Stimulated activated CD4-positive, alpha-beta T cell treated with anti-CD3 and anti-CD28 coated beads, Interleukin-1b, Interleukin-23, amount 100 ng/mL, for 48 hours (primary cell): ENCODE measurements around the gene PREX1.

ENCODE experiments used
- DNase-seq: peaks from one replicate; pipeline ENCODE4 v3.0.0-alpha.2; 2020

The PREX1 gene

DNA sequence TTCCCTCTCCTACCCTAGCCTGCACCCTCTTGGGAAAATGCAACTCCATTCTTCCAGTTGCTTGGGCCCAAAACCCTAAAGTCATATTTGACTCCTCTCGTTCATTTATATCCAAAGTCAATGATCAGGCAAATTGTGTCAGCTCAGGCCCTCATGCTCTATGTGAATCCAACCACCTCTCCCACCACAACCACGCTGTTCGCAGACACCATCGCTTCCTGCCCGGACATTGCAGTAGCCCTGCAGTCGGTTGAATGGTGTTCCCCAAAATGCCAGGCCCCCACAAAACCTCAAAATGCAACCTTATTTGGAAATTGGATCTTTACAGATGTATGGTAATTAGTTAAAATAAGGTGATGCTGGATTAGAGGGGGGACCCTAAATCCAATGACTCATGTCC lies 98.3 kb downstream of the PREX1 start:
- no peak for DNase-seq

DNA sequence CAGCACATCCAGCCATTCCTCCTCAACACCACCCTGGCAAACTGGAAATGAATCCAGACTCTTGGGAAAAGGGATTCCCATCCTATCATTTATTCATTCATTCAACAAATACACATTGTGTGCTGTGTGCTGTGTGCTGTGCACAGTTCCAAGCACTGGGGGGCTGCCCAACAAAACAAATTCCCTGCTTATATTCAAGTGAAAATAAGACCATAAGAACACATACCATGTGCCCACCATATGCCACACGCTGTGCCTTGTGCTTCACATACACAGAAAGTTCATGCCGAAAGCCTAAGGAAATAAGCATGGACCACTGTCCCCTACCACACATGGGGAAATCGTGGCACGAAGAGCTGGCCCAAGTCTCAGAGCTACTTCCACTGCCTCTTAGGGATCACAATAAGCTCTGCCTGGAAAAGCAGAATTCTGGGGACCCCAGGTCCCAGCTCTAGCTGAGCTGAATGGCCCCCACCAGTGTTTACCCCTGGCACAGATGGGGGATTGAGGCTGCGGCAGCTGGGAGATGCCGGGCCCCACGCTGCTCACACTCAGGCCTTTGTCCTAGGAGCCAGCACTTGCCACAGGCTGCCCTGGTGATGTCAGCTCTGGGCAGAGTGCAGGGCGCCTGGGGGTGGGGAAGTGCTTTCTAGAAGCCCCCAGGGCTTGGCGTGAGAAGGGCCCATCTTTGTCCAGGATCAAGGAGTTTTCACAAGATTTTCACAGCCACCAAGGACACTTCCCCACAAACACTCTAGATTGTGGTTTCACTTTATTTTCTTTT lies 99.6 kb downstream of the PREX1 start:
- DNase-seq = no peak

DNA sequence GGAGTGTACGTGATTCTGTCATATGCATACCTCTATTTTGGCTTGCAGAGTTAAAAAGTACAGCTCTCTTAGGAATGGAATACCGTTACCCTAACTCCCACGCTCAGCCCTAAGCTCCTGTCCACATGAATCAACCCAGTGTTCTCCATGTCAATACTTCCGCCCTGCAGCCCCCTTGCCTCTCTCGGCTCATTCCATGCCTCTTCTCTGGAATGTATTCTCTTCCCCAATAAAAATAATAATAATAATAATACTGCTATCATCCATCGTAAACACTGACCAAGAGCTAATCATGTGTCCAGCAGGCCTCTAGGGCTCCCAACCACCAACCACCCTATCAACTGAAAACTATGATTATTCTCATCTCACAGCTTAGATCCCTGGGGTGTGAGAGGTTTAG lies 100.6 kb downstream of the PREX1 start:
- DNase-seq = no peak

DNA sequence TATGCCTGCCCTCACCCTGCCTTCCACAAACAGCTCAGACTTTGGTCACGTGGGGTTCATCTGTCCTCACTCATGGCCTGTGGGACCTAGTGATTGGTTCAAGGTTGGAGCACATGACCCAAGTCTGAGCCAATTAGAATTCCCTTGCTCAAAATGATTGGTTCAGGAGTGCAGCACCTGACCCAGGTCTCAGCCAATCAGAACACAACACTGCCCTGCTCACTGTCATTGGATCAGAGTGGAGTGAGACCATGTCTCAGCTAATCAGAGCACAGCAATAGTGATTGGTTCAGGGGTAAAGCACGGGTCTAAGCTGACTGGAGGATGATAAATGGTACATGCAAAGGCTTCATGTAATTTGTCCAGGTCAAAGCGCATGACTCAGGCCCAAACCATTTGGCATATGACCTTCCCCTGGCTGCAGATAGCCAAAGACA lies 102.2 kb downstream of the PREX1 start:
- DNase-seq = no peak

DNA sequence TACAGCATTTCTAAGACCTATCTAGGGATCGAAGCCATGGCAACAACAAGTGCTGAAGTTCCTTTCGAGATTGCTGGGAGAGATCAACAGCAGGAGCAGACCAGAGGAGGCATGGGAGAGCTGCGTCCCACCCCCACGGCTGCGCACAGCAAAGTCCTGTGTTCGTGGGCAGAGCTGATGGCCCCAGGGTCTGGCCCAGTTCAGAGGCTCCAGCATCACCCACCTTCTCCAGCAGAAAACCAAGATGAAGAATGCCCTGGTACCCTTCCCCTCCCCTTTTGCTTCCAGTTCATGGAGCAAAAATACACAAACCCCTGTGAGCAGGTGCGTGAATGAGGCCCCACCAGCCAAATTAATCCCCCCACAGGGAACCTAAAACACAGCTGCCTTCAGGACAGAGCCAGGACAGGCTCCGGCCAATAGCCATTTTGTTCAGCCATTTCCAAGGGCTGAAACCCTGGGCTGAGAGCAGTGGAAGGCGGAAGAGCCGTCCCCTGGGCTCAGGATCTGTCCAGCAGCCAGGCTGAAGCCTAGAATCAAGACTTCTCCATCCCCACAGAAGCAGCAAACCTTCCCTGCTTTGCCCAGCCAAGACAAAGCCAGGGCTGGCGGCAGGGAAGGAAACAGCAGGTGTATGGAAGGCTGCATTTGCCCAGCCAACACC lies 102.8 kb downstream of the PREX1 start:
- DNase-seq = no peak

DNA sequence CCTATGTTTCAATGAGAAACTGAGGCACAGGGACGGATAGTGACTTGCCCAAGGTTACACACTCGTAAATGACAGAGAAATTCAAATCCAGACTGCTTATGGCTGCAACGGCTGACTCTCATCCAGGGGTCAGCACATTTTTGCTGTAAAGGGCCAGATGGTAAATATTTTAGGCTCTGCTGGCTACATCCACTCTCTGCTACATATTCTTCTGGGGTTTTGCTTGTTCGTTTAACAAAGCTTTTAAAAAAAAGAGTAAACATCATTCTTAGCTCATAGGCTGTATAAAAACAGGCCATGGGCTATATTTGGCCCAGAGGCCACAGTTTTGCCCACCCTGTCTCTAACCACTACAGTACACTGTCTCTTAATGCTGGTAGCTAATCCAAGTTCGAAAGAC lies 103.4 kb downstream of the PREX1 start:
- no peak for DNase-seq

DNA sequence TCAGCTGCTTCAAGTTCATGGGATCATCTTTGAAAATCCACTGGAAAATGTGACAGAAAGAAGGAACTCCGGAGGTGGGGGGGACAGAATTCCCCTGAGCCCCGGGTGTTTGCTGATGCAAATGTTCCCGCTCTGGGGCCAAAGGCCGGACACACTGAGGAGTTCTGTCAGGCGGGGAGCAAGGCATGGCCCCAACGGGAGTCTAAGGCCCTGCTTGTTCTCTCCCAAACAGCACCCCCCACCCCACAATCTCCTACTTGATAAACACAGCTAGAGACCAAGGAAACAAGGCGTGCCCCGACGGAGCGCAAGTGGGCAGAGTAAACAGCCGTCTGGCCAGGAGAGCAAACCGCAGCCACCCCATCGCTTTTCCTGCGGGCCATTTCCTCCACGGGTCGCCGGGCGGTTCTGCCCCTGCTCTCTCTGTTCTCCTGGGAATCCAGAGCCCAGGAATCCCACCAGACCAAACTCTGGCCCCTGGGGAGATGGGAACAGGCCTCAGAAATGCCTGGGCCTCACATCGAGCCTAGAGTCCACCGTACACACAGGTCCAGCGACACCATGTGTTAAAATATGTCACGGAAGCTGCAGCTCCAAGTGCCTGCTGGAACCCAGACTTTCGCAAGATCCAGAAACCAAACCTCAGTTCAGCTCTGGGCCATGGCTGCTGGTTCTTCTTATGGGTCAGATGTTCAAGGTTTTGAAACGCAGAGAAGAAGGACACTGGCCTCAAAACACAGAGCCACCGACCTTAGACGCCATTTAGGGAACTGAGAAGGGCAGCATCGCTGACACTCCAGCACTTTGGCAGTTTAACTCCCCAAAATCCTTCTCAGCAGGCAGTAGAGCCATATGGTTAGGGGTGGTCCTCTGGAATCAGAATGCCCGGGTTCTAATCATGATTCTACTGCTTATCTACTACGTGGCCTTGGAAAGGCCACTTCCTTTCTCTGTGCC lies 104.2 kb downstream of the PREX1 start:
- DNase-seq = no peak

DNA sequence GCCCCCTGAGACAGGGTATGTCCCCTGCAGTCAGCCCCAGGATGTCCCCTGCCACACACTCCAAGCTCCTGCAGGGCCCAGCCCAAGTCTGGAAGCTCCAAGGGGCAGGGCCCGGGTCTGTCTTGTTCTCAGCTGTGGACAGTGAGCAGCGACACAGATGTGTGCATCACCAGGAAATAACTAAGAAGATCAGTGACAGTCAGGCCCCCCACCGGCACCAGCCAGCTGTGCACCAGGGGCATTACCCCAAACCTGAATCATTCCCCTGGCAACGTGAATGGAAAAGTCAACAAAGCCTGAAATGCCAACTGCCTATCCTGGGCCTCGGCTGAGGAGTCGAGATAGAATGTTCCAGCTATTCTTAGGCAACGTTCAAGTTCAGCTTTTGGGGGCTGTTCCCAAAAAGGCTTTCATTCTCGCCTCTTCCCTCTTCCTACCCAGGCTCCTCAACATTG lies 105.0 kb downstream of the PREX1 start:
- DNase-seq = no peak

DNA sequence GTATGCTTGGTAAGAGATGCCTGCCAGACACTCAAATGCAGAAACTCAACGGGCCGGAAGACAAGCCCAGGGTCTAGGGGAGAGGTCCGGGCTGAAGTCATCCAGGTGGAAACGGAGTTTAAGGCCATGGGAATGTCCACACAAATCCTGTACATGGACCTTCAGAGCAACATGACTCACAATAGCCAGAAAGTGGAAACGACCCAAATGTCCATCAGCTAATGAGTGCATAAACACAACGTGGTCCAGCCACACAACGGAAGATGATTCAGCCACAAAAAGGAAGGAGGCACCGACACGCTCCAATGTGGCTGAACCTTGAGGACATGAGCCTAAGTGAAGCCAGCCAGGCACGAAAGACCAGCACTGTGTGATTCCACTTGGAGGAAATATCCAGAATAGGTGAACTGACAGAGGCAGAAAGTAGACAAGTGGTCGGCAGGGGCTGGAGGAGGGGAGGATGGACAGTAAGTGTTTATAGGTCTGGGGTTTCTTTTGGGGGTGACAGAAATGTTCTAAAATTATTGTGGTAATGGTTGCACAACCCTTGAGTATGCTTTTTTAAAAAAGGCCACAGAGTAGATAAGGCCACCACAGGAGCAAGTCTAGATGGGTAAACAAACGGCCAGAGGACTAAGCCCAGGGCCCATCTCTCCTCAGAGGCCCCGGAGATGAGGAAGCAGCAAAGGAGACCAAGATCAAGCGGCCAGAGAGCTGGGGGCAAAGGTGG lies 105.6 kb downstream of the PREX1 start:
- DNase-seq = no peak

DNA sequence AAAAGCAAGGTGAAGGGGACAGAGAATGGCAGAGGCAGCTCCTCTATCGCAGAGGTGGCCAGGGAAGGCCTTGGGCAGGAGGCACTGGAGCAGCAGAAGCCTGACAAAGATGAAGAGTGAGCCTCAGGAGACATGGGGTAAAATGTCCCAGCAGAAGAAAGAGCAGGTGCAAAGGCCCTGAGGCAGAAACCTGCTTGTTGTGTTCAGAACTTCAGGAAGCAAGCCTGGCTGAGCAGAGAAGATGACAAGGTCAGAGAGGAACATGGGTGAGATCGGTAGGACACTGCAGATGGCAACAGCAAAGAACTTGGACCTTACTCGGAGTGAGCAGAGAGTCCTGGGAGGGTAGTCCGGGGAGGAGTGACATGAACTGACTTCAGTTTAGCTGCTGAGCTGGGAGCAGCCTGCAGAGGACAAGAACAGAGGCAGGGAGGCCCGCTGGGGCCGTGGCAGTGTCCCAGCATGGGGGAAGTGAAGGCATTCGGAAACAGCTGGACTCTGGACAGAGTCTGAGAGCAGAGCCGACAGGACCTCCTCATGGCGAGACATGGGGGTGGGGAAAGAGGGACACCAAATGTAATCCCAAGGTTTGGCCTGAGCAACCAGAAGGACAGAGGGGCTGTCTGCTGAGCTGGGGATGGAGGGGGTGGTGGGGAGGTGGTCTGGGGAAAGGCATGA lies 106.3 kb downstream of the PREX1 start:
- DNase-seq = no peak

DNA sequence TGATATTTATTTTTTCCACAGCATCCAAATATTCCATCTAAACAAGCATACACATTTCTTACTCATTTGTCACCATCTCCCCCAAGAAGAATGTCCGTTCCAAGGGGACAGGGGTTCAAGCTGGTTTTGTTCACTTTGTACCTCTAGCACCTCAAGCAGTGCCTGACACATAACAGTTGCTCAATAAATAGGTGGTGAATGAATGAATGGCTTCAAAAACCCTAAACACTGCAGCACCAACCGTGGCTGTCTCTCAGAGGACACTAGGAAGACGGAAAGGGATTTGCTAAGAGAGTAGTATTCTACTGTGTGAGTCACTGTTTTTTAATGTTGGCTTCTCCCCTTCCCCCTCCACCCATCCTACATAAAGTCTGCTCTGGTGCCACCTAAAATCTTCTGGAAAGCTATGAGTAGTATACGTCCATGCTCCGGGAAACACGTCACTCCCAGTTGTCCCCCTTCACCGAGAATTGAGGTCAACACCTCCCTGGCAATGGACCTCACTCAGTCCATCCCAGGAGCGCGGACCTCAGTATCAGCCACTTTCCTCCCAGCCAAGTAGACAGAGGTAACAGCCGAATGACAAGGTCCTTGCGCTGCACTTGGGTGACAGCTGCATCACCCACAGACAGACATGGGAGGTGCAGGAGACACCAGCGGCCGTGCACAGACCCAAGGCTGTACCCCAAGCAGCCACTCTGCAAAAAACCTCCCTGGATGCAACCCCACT lies 107.4 kb downstream of the PREX1 start:
- DNase-seq = no peak

DNA sequence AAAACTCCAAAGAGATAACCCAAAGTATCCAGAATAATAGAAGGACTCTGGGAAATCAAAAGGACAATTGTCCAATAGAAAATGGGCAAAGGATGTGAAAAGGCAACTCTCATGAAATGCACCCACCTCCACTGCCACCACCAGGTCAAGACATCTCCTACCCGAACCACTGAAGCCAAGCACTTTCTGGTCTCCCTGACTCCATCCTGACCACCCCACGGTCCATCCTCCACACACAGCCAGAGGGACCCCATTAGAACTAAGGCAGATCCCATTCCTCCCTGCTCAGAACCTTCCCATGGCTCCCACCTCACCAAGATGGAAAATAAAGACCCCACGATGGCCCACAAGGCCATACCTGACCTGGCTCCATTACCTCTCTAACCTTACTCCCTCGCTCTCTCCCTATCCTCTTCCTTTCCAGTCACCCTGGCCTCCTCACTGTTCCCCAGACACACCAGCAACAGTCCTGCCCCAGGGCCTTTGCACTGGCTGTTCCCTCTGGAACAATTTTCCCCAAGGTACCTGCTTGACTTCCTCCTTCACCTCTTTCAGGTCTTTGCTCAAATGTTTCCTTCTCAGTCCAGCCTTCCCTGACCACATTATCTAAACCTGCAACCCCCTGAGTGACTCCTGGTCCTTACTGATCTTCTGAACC lies 108.1 kb downstream of the PREX1 start:
- DNase-seq = no peak

DNA sequence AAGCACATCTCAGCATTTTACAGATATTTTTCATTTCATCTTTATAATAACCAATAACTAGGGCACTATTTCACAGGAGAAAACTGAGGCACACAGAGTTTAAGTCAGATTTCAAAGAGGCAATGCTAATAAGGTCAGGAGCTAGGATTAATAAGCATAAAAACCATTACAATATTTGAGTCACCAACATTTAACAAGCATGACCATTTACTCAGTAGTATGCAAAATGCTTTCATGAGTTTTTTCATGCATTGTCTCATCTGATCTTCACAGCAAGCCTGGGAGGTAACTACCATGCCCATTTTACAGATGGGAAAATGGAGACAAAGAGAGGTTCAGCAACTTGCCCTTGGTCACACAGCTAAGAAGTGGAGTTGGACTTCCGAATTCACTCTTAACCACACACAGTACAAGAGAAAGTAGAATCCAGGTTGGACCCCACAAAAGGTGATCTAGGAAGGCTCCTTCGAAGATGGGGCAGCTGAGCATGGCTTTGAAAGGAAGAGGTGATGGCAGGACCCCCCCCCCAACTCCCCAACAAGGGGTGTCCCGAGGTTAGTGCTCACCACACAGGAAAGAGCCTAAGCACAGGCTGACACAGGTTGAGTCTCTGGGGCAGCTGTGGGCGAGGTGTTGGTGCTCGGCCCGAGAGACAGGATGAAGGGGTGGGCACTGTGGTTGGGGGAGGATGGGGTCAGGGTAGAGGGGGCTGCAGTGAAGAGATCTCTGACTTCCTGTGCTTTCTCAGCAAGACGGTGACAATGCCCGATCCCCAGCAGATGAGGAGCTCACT lies 108.8 kb downstream of the PREX1 start:
- DNase-seq = no peak

DNA sequence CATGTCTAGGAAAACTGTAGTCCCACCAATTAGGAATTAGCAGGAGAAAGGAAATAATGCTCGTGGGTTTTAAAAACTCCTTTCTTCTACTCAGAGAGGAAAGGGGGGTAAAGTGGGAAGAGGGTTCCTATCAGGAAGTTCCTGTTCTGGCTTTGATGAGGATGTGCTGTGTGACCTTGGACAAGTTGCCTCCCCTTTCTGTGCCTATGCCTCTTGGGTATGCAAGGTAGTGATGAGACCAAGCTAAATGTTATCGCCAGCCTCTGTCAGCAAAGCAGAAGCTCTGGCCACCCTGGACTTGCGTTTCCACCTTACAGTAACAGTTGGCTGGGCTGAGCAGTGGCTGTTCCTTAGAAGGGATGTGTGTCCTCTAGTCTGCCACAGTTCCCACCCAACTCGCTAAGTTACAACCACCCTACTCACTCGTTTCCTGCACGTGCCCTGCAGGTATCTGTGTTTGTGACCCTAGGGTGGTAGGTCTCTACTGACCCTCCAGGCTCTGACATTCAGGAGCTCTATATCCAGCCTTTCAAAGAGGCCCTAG lies 110.0 kb downstream of the PREX1 start:
- no peak for DNase-seq

DNA sequence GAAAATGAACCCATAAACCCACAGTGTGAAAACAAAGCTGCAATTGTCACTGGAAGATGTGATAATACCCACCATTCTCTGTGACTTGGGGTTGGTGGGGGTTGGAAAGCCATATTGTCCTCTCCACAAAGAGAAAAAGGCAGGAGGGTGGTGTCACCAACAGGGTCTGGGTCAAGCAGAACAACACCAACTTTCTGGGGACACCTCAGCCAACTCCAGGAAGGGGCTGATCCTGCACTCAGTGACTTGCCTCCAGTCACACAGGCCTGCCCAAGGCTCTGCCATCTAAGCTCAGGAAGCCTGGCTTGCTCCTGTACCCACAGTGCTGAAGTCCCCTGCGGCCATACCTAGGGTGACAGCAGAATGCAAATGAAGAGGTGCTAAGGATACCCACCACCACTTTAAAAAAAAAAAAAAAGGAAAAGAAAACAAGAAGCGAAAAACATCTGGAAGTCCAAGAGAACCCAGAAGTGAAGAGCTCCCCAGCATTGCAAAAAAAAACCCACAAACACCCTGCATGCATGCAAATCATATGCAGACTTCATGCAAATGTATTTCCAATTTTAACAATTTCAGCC lies 110.6 kb downstream of the PREX1 start:
- DNase-seq = no peak

DNA sequence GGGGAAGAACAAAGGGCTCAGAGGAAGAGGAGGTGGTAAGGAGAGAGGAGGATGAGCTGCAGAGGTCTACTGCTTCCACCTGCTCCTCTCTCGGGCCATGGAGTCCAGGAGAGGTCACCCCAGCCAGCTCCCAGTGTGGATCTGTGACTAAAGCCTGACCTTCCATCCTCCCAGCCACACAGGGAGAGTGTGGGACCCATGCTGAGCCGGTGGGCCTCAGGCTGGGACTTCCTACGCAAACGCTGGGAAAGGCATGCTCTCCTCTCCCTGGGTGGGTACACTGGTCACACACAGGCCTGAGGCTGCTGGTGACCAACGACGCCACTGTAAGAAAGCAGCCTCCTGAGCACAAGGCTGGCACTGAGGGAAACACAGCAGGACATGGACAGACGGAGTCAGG lies 111.3 kb downstream of the PREX1 start:
- no peak for DNase-seq

DNA sequence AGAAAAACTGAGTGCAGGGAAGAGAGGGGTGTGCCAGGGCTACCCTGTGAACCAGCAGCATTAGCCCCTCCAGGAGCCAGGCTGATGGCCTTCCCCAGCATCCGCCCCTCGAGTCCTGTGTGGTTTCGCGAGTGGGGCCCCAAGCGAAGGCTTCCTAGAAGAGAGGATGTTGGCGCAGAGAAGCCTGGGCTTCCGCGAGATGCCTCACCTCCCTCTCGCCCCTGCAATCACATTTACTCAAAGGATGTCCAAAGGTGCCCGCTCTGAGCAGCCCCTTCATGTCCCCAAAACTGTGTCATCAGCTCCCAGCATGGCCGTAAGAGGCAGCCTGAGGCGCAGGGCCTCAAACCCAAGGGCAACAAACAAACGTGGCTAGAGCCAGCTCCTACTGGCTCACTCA lies 111.7 kb downstream of the PREX1 start:
- peak; percentile 47 for DNase-seq

DNA sequence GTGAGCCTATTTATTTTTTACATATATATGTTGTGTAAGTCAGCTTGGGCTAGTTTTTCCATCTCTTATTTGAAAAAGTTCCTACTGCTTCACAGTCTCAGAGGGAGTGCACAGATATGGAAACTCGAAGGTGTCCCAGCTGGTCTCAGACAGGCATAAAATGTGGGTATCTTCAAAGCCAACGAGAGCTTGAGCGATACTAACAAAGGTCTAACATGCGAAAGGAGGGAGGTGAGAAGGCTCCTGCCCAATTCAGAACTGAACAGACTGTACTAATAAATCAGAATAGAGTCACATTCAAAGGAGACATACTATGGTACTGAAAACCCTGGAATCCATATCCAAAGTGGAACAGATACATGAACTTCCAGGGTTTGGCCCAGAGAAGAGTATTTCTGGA lies 113.0 kb downstream of the PREX1 start:
- DNase-seq = no peak
